K562 (cell line): ENCODE data around the gene RPS10. TPM values are rescaled to one million over a fixed set of nuclear protein-coding genes. Genes with fewer than 3 reads are reported as not detected.
A peak's percentile ranks its signal among the peaks of the same experiment; 100 is the strongest.

ENCODE experiments used
- ARNT ChIP-seq, 2 experiments: fragments of 450-650 bp; IDR thresholded peaks; 2 replicates each; pipeline ENCODE4 v1.6.1; 2016; ENCODE audit warnings: mild to moderate bottlenecking in 1 of 2
- CUX1 ChIP-seq: fragments of 200-800 bp; sonication (Bioruptor generic); IDR thresholded peaks from 2 replicates; pipeline ENCODE4 v1.6.1; 2016; ENCODE audit warnings: missing genetic modification characterization, missing compliant biosample characterization
- ELK1 ChIP-seq: sonication (generic); formaldehyde crosslinking; IDR thresholded peaks from 2 replicates; pipeline ENCODE4 v1.8.1; 2022; ENCODE audit warnings: missing genetic modification reagents
- PHB2 ChIP-seq: fragments of 450-650 bp; IDR thresholded peaks from 2 replicates; pipeline ENCODE4 v1.6.1; 2017; ENCODE audit warnings: low read depth
- PRMT5 ChIP-seq: sonication (generic); formaldehyde crosslinking; IDR thresholded peaks from 2 replicates; pipeline ENCODE4 v1.5.0; 2020; ENCODE audit warnings: missing genetic modification reagents
- PTBP1 ChIP-seq: fragments of 200-400 bp; formaldehyde crosslinking; IDR thresholded peaks from 2 replicates; pipeline ENCODE4 v1.6.1; 2017; ENCODE audit warnings: low read depth, low read length
- RBM25 ChIP-seq: fragments of 200-400 bp; formaldehyde crosslinking; IDR thresholded peaks from 2 replicates; pipeline ENCODE4 v1.6.1; 2018; ENCODE audit warnings: low read length, low read depth, moderate library complexity; ENCODE audit not compliant: severe bottlenecking
- RNF2 ChIP-seq: sonication (generic); IDR thresholded peaks from 2 replicates; pipeline ENCODE4 v1.6.1; 2016
- SIRT6 ChIP-seq: IDR thresholded peaks from one replicate; pipeline ENCODE4 v1.6.1; 2012; ENCODE audit warnings: low read depth, mild to moderate bottlenecking, control low read depth, inconsistent platforms, low read length, moderate library complexity
- TAF1 ChIP-seq: IDR thresholded peaks from 2 replicates; pipeline ENCODE4 v1.6.1; 2011; ENCODE audit warnings: mild to moderate bottlenecking, low read length, moderate library complexity; ENCODE audit not compliant: insufficient read depth, control insufficient read depth, severe bottlenecking; ENCODE audit errors: extremely low read depth
- ZKSCAN1 ChIP-seq: fragments of 150-350 bp; IDR thresholded peaks from 2 replicates; pipeline ENCODE4 v1.6.1; 2016; ENCODE audit warnings: low read depth, low read length
- ZNF212 ChIP-seq: fragments of 450-650 bp; formaldehyde crosslinking; IDR thresholded peaks from 2 replicates; pipeline ENCODE4 v1.4.0; 2020; ENCODE audit warnings: mild to moderate bottlenecking
- ZNF347 ChIP-seq: fragments of 450-650 bp; formaldehyde crosslinking; IDR thresholded peaks from 2 replicates; pipeline ENCODE4 v1.4.0; 2020; ENCODE audit warnings: low read depth, mild to moderate bottlenecking, moderate library complexity
- polyA plus RNA-seq, 8 experiments: library from polyadenylated mRNA; depleted of rRNA in 4 of 8; stranded (reverse) in 5 of 8; unstranded in 3 of 8; fragments of >200 nt; fragmentation: Nextera tagmentation in 2 of 8; fragmentation: Illumina TruSeq in 1 of 8; extraction: Ambion mirVana in 2 of 8; extraction: Trizol in 1 of 8; gene quantifications; 2 replicates each; pipeline versions ENCODE4 v1.2.1 to v1.2.3, GENCODE V29; 2011 to 2014; ENCODE audit warnings: inconsistent platforms in 1 of 8, missing spikeins in 1 of 8
- total RNA-seq, 7 experiments: library from RNA; depleted of rRNA in 6 of 7; stranded (reverse); fragments of >200 nt in 6 of 7; fragmentation: Illumina TruSeq in 2 of 7; extraction: Trizol in 2 of 7; gene quantifications; 2 replicates each; pipeline versions ENCODE4 v1.2.1 to v1.2.3, GENCODE V29; 2011 to 2021; ENCODE audit warnings: low replicate concordance in 1 of 7
- TF ChIP-seq, protein P1 (sequence below), 3 experiments: fragments of 200-800 bp in 1 of 3; sonication (Bioruptor generic) in 1 of 3; sonication (generic) in 1 of 3; formaldehyde crosslinking in 1 of 3; IDR thresholded peaks; 2 replicates each; pipeline versions ENCODE4 v1.6.1 to v1.8.0; 2016 to 2022; ENCODE audit warnings: mild to moderate bottlenecking in 2 of 3, missing compliant biosample characterization in 2 of 3, missing genetic modification characterization in 2 of 3, missing genetic modification reagents in 1 of 3
- TF ChIP-seq, protein P2 (sequence below): fragments of 150-350 bp; conservative IDR thresholded peaks from 2 replicates; pipeline ENCODE4 v1.6.1; 2014; ENCODE audit warnings: low read length
- TF ChIP-seq, protein P3 (sequence below): fragments of 250-450 bp; sonication (Bioruptor Pico); IDR thresholded peaks from 2 replicates; pipeline ENCODE4 v1.5.0; 2020; ENCODE audit warnings: mild to moderate bottlenecking

The RPS10 gene
- total and polyA plus RNA-seq, 9 of the 15 experiments (the other 6 are each of a cell fraction or from before 2014, with no cell fraction given) = 2,680 to 5,251 (median 3,876) TPM

DNA sequence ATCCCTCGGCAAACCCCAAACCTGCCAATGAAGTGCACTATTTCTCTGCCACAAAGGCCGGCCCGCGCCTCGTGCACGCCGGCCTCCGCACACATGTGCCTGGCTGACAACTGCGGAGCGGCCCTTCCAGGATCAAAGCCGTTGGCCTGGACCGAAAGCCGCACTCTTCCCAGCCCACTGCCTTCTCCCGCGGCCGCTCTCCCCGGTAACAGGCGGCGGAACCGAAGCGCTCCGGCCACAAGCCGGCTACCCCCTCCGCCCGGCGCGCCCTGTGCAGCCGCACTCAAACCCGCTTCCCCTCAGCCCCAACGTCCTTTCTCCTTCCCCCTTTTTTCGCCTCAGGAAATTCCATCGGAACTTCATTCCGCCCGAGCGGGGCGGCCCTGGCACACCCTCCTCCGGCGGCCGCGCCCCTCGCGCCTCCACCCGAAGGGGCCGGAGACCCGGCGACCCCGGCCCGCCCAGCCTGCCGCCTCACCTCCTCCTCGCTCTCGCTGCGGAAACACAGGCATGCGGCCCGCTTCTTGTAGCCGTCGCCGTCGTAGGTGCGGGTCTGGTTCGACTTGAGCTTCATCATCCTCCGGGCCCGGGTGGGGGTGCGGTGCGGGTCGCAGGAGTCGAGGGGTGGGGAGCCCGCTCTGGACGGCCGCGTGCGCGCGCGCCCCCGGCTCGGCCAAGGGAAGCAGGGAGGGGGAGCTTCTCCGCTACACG, 33.9 kb downstream of the RPS10 start (continued):
- TF ChIP-seq CUX1 (no peak), PHB2 (no peak), ZNF347 (CRISPR knock-in tag) (no peak), TAF1 (peak; percentile 63), PTBP1 (no peak), PRMT5 (CRISPR knock-in tag) (peak; percentile 58; the same call in 1 of the 2 replicates), ZNF212 (CRISPR knock-in tag) (no peak), ZKSCAN1 (no peak), ARNT (IDR thresholded peaks at IDR 0.05) (no peak), RNF2 (no peak), RBM25 (no peak), SIRT6 (no peak), ELK1 (CRISPR knock-in tag) (no peak)
- TF ChIP-seq, protein P1, sequence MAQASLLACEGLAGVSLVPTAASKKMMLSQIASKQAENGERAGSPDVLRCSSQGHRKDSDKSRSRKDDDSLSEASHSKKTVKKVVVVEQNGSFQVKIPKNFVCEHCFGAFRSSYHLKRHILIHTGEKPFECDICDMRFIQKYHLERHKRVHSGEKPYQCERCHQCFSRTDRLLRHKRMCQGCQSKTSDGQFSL (CRISPR knock-in tag; IDR thresholded peaks at IDR 0.05) = peak; percentile 86
- TF ChIP-seq, protein P1 (tag; IDR thresholded peaks at IDR 0.05) = peak in 1 of 2 experiments; percentile 90; a peak in 2 of 4 replicates
- TF ChIP-seq, protein P2, sequence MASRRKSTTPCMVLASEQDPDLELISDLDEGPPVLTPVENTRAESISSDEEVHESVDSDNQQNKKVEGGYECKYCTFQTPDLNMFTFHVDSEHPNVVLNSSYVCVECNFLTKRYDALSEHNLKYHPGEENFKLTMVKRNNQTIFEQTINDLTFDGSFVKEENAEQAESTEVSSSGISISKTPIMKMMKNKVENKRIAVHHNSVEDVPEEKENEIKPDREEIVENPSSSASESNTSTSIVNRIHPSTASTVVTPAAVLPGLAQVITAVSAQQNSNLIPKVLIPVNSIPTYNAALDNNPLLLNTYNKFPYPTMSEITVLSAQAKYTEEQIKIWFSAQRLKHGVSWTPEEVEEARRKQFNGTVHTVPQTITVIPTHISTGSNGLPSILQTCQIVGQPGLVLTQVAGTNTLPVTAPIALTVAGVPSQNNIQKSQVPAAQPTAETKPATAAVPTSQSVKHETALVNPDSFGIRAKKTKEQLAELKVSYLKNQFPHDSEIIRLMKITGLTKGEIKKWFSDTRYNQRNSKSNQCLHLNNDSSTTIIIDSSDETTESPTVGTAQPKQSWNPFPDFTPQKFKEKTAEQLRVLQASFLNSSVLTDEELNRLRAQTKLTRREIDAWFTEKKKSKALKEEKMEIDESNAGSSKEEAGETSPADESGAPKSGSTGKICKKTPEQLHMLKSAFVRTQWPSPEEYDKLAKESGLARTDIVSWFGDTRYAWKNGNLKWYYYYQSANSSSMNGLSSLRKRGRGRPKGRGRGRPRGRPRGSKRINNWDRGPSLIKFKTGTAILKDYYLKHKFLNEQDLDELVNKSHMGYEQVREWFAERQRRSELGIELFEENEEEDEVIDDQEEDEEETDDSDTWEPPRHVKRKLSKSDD = no peak
- TF ChIP-seq, protein P3, sequence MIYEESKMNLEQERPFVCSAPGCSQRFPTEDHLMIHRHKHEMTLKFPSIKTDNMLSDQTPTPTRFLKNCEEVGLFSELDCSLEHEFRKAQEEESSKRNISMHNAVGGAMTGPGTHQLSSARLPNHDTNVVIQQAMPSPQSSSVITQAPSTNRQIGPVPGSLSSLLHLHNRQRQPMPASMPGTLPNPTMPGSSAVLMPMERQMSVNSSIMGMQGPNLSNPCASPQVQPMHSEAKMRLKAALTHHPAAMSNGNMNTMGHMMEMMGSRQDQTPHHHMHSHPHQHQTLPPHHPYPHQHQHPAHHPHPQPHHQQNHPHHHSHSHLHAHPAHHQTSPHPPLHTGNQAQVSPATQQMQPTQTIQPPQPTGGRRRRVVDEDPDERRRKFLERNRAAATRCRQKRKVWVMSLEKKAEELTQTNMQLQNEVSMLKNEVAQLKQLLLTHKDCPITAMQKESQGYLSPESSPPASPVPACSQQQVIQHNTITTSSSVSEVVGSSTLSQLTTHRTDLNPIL (CRISPR knock-in tag) = no peak
